HG02571 (cell line): ENCODE data around the gene SCLY.

ENCODE experiments used
- ATAC-seq: cut with Tn5 transposase; IDR thresholded peaks from one replicate; pipeline ENCODE4 v1.9.1; 2021; ENCODE audit warnings: mild to moderate bottlenecking, moderate library complexity; ENCODE audit not compliant: unreplicated experiment

SCLY gene

DNA sequence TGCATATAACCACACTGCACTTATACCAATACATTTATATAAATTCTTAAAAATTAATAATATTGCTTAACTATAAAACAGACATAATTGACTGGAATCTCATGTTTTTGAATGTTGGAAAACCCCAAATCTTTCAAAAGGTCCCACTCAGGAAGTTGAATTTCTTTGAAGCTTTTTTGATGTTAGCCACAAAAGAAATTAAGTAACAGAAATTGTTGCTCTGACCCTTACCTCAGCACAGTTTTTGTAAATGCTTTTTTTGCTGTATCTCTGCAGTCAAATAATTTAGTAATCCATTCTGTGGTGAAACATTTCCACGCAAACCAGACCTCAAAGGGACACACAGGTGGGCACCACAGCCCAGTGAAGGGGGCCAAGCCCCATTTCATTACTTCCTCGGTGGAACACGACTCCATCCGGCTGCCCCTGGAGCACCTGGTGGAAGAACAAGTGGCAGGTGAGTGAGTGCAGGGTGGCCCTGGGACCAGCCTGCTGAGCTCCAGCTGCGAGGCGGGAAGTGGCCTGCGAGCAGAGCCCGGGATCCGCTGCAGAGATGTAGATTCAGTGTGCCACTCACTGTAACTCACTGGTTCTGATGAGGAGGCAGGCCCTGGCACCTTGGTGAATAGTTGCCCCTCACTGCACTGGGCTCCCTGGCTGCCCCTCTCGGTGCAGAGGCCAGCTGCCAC is 8.4 kb downstream of the SCLY start:
- no peak for ATAC-seq

DNA sequence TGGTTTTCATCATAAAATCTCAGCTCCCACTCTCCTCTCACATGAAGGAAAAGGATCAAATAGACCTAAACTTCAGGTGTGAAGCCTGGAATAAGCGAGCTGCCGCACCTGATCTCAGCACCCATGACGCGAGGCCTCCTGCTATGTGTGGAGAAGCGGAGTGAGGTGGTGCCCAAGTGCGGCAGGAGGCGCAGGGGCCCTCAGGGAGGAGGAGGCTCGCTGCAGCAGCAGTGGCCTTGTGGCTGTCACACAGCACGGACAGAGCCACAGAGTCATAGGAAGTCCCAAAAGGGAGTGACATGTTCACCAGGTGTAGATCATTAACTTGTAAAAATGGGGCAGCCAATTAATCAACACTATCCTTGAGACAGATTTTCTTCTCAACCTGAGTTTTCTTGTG is 9.1 kb downstream of the SCLY start:
- ATAC-seq: no peak

DNA sequence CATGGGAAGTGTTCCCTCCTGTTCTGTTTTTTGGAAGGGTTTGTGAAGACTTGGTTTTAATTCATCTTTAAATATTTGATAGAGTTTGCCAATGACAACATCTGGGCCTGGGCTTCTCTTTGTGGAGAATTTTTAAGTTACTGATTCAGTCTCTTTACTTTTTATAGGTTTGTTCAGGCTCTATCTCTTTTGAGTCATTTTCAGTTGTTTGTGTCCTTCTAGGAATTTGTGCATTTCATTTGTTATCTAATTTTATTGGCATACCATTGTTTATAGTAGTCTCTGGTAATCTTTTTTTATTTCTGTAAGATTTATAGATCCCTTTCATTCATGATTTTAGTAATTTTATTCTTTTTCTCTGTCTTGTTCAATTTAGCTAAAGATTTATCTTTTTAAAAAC is 14.6 kb downstream of the SCLY start:
- no peak for ATAC-seq

DNA sequence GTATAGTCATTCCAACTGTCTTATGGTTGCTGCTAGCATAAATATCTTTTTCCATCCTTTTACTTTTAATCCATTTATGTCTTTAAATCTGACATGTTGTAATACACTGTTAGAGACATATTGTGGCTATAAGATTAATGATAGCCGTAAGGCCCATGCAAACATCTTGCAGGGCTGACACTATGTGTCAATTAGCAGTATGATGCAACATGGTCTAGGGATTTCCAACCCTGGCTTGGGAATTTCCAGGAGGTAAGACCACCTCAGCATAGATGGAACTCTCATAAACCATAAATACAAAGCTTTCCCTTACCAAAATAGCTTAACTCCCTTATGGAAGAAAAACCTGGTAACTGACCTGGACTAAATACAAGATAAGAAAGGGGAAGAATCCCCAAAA is 16.5 kb downstream of the SCLY start:
- no peak for ATAC-seq

DNA sequence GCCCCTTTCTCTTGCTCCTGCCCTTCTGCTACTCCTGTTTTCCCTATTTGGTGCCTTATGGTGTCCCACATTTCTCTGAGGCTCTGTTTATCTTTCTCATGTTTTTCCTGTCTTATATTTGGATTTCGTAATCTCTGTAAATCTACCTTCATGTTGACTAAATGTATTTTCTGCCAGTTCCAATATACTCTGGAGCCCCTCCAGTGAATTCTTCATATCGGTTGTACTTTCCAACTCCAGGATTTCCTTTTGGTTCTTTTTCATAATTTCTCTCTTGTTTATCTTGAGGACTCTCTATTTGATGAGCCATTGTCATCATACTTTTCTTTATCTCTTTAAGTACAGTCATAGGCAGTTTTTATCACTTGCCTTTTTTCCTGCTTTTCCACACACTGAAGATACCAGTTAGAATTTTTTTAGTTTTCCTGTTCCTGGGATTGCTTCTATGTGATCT is 19.1 kb downstream of the SCLY start:
- no peak for ATAC-seq

DNA sequence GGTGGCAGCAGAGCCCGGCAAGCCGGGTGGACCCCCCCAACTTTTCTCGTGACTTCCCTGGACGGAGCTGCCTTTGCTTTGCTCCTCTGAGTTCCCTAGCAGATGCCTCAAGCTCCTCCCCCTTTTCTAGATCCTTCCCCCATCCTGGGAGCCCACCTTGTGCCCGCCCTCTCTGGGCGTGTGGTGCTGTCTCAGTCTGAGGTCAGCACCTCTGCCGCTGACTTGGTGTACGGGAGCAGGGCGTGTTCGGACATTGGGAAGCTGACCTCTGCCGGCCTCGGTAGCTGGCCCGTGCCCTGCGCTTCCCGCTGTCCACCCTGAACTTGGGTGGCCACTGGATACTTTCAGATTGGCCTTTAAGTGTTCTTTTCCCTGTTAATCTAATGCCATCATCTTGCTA is 19.7 kb downstream of the SCLY start:
- ATAC-seq: no peak

DNA sequence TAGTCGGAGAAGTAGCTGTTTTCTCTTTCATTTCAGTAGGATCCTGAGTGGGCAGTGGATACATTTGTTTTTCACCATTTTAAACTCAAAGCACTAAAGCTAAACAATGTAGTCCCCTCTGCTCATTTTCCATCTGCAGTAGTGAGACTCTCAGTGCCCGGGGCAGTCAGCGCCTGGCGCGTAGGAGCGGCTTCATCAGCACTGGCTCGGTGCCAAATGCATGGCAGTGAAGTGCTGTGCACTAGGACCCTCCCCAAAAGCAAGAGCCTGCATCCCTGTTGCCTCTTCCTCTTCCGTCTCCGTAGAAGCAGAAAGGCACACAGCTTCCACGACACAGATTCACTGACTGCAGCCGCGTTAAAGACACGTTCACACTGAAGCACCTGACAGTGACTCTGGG is 20.3 kb downstream of the SCLY start:
- ATAC-seq: no peak

DNA sequence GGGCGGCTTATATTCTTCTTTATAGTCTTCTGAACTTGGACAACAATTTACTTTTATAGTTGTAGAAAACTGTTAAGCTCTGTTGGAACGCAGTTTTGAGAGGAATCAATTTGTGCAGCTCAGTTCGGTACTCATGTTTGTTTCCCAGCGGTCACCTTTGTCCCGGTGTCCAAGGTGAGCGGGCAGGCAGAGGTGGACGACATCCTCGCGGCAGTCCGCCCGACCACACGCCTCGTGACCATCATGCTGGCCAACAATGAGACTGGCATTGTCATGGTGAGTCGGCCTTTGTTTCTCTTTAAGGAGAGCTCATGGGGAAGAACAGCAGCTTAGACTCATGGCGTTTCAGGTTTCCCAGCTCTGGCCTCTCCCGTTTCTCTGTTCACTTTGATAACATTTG is 20.8 kb downstream of the SCLY start:
- no peak for ATAC-seq

DNA sequence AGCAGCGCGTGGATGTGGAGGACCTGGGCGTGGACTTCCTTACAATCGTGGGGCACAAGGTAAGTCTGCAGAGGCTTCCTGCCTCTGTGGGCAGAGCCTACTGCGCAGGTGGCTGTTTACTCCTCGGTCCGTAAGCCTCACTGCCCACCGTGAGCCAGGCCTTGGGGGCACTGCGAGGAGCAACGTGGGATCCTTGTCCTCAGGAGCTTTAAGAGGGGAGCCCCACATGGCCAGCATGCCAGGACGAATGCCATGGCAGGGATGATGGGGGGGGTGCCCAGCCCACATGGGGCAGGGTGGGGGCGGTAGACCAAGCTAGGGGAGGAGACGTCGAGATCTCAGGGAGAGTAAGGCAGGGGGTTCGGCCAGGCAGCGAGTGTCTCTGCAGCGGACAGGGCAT is 21.4 kb downstream of the SCLY start:
- no peak for ATAC-seq

DNA sequence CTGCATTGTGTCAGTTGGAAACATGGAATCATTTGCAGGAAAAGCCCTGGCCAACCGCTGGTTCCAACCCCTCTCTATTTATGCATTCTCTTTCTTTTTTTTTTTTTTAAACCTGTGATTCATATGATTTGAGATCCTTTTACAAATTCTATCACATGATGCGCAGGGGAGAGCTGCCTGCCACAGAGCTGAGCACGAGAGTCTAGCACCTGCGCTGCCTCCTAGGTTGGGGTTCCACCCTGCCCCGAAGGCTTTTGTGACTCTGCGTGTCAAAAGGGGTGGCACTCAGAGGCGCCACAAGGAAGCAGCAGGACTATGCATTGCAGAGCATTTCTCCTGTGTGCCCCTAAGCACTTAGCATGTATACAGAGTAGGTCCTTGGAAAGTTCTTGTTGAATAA is 22.0 kb downstream of the SCLY start:
- ATAC-seq: no peak

DNA sequence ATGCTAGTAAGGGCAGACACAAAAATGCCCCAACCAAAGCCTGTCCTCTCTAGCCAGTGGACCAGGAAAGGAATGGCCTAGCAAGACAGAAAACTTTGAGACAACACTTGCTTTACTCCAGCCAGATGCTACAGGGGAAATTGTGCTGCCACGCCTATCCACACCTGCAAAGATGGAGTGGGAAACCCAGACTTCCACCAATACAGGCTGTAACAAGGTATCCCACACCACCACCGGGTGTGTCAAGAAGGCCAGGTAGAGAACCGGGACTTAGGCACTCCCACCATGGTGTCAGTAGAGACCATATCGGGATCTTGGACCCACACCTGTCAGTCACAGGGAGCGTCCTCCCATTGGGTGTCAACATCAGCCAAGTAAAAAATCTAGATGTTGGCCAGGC is 23.1 kb downstream of the SCLY start:
- no peak for ATAC-seq

DNA sequence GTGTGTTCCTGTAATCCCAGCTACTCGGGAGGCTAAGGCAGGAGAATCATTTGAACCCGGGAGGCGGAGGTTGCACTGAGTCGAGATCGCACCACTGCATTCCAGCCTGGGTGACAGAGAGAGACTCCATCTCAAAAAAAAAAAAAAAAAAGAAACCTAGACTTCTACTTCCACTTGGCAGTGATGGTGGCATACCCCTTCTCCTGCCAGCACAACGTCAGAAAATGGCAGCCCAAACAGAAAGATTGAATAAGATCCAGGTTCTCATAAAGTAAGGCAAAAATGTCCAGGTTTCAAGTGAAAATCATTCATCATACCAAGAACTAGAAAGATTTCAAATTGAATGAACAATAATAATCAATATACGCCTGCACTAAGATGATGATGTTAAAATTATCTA is 24.0 kb downstream of the SCLY start:
- ATAC-seq: no peak

DNA sequence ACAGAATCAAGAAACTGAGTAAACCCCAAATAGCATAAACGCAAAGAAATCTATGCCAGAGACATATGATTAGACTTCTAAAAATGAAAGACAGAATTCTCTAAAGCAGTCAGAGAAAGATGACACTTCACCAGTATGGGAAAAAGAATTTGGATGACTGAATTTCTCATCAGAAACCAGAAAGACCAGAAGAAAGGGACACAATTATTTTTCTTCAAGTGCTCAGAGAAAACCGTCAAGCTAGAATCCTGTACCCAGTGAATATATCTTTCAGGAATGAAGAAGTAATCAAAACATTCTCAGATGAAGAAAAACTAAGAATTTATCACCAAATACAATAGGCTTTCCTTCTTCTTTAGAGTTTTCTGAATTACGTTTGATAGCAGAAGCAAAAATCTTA is 25.1 kb downstream of the SCLY start:
- no peak for ATAC-seq

DNA sequence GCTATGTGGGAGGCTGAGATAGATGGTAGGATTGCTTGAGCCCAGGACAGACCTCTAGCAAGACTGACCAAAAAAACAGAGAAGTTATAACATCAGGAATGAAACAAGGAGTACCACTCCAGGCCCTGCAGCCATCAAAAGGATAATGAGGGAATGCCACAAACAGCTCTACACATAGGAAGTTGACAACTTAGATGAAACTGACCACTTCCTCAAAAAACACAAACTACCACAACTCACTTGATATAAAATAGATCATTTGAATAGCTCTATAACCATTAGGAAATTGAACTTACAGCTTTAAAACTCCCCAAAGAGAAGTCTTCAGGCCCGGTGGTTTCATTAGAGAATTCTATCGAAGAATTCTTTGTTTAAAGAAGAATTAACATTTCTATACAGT is 26.4 kb downstream of the SCLY start:
- no peak for ATAC-seq

DNA sequence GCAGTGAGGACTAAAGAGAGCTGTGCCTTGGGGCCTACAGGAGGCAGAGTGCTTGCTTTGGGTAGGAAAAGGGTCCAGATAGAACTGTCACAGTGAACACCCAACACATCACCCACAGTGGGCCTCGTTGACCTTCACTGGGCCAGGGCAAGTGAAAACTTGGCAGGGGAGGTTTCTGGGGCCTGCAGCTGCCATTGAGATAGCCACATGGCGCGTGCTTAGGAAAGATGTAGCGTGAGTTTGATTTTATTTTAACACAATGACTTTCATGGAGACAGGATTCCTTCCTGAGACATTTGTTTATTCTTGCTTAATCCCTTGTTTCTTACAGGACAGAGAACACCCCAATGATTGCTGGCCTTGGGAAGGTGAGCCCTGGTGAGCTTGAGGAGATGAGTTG is 30.1 kb downstream of the SCLY start:
- ATAC-seq: no peak

DNA sequence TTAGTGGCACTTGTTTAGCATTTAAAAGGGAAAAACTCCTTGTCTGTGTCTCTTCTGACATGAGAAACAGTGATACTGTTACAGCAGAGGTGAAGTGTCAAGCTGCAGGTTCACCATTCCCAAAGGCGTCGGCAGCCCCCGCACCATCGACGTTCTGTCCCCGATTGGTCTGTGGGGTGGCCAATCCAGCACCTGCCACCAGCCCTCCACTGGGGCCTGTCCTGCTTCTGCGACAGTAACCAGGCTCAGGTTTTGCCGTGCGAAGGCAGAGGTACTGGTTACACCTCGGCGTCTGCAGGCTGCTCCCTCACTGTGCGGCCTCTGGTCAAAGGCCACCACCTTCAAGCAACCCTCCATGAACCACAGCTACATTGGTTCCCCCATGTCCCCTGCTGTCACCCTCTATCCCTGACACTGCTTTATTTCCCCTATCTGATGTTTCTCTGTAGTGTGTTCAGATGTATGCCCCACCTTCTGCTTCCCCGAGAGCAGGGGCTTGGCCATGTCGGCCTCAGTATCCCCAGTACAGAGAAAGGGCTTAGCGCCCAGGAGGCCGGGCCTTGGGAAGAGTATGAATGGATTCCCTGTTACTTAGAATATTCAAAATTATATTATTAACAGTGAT is 30.7 kb downstream of the SCLY start:
- ATAC-seq: no peak

DNA sequence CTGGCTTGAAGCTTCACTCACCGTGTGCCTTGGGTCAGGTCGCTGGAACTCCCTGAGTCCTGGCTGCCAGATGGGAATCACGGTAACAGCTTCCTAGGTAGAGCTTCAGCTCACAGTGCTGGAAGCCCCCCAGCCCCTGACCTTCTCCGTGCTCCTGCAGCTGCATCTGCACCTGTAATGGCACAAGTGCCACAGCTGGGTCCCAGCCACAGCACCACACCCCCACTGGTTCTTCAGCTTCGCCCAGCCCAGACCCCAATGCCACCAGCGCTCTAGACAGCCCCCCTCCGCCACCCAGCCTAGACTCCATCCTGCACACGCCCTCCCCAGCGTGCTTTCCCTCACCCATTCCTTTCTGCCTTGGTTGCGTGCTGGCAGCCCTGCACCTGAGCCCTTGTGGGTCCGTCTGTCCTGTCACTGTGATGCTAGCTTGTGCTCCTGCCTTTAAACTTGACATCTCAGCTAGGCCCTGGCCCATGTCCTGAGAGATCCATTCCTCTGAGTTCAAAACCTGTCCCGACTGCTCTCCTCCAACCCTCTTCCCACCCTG is 31.8 kb downstream of the SCLY start:
- no peak for ATAC-seq

DNA sequence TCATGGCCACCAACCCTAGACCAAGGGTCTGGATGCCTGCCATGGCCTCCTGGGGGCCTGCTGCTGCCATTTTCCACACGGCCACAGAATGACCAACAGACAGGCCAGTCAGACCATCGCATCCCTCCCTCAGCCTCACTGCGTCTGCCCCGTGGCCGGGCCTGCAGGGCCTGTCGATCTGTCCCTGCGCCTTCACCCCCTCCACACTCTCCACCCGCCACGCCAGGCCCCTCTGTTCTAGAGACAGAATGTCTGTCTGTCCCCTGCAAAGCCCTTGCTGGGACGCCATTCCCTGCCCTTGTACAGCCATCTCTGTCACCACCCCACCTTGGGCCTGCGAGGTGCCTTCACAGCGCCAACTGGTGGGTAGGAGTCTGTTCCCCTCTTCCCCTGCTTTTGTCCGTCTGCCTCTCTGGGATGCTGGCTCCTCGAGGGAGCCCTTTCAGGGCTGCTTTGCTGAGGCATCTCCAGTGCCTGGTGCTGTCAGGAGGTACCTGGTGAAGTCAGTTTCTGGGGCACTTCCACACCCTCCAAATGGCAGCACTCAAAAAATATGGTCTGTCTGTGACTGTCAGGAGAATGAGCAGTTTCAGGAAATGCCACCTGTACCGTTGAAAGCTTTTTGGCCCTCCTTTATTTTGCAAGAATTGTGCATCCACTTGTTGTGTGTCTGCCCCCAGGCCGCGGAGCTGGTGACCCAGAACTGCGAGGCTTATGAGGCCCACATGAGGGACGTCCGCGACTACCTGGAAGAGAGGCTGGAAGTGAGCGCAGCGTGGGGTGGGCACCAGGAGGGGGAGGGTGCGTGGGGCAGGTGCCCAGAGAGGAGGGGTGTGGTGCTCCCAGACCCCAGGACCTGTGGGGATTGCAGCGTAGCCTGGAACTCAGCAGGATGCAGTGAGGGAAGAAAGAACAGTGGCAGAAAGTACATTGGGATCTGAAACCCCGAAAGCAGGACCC is 32.7 kb downstream of the SCLY start:
- ATAC-seq: no peak

DNA sequence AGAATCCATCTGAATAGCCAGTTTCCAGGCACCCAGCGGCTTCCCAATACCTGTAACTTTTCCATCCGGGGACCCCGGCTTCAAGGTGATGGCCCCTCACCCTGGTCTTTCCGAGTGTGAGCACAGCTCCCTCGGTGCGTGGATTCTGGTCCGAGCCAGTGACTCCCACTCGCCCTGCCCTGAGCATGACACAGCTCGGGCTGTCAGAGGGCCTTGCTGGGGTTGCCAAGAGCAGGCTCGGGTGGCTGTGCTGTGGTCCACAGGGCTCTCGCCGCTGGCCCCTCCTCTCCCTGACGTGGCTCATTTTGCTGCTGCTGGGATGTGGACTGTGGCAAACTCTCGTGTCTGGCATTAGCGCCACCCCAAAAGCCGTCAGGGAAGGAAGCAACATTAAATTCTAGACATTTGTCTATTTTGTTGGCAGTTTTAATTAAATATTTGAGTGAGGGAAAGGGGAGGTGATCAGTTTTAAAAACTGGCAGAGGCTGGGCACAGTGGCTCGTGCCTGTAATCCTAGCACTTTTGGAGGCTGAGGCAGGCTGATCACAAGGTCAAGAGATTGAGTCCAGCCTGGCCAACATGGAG is 33.7 kb downstream of the SCLY start:
- ATAC-seq: no peak

DNA sequence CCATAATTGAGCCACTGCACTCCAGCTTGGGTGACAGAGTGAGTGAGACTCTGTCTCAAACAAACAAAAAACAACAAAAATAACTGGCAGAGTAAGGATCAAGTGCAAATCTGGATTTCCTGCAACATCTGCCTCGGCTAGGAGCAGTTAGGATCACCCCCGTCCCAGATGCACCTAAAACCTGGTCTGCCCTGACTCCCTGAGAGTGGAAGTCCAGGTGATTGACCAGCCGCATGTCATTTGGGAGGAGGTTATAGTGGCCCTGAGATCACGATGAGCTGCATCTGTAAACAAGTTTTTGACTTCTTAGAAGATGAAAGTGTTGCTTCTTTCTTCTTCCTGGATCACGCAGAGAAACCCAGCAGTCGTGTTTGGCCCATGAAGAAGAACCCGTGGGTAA is 34.3 kb downstream of the SCLY start:
- ATAC-seq: no peak

DNA sequence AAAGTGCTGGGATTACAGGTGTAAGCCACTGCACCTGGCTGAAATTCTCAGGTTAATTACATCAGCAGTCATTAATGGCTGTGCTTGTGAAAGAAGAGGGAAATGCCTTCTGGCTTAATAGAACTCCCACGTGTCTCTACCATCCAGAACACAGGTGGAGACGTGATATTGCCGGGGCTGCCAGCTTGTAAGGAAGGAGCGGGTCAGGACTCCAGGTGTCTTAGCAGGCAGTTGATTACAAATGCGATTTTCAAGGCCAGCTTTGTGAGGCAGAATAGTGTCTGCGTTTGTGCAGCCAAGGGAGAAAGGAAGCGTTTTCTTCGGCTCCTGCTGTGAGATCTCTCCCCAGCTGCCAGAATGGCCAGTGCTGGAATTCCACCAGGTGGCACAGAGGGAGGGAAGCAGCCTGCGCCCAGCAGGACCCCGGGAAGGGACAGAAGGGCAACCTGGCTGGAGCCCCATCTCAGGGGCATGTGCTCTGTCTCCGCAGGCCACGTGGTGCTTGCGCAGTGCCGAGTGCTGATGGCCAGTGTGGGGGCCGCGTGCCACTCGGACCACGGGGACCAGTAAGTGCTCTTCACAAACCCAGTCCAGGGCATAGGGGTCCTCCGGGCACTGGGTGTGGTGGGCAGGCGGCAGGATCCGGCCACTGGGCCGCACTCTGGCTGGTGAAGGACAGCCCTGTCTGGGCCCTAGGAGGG is 35.7 kb downstream of the SCLY start:
- ATAC-seq: no peak
